Fibroblast of upper back skin (primary cell): Measurements from ENCODE around the gene RPGR.

Source experiments
- DNase-seq: peaks from one replicate; pipeline ENCODE4 v3.0.0-alpha.2; 2013

RPGR gene

GRCh38 chrX:38326086-38326485, 1.2 kb downstream of the RPGR start:
- no peak for DNase-seq

GRCh38 chrX:38320819-38321218, 6.5 kb downstream of the RPGR start:
- DNase-seq = no peak

- no peak for DNase-seq
These were observed 8.7 kb downstream of the RPGR start for GRCh38 chrX:38318606-38319005.

GRCh38 chrX:38318196-38318595, 9.1 kb downstream of the RPGR start:
- no peak for DNase-seq

- no peak for DNase-seq
These were observed 12.1 kb downstream of the RPGR start for GRCh38 chrX:38315186-38315585.

- DNase-seq = no peak
These were observed 14.1 kb downstream of the RPGR start for GRCh38 chrX:38313190-38313589.

GRCh38 chrX:38312436-38312835, 14.9 kb downstream of the RPGR start:
- peak; percentile 81 for DNase-seq

- no peak for DNase-seq
These were observed 15.6 kb downstream of the RPGR start for GRCh38 chrX:38311743-38312142.

- no peak for DNase-seq
These were observed 21.3 kb downstream of the RPGR start for GRCh38 chrX:38305971-38306370.

- no peak for DNase-seq
These were observed 23.3 kb downstream of the RPGR start for GRCh38 chrX:38304010-38304409.

- DNase-seq = peak; percentile 6
These were observed 33.6 kb downstream of the RPGR start for GRCh38 chrX:38293741-38294140.

- DNase-seq = no peak
These were observed 39.6 kb downstream of the RPGR start for GRCh38 chrX:38287674-38288073.

- DNase-seq = no peak
These were observed 41.7 kb downstream of the RPGR start for GRCh38 chrX:38285649-38286048.

GRCh38 chrX:38282049-38282448, 45.3 kb downstream of the RPGR start:
- no peak for DNase-seq

- DNase-seq = no peak
These were observed 48.1 kb downstream of the RPGR start for GRCh38 chrX:38279188-38279587.

- peak; percentile 43 for DNase-seq
These were observed 48.6 kb downstream of the RPGR start for GRCh38 chrX:38278682-38279081.

GRCh38 chrX:38277802-38278201, 49.5 kb downstream of the RPGR start:
- no peak for DNase-seq

GRCh38 chrX:38277136-38277535, 50.2 kb downstream of the RPGR start:
- DNase-seq = no peak

- DNase-seq = no peak
These were observed 51.2 kb downstream of the RPGR start for GRCh38 chrX:38276089-38276488.

- peak; percentile 88 for DNase-seq
These were observed 51.7 kb downstream of the RPGR start for GRCh38 chrX:38275615-38276014.

- DNase-seq = no peak
These were observed 53.9 kb downstream of the RPGR start for GRCh38 chrX:38273453-38273852.

- no peak for DNase-seq
These were observed 56.1 kb downstream of the RPGR start for GRCh38 chrX:38271154-38271716.

GRCh38 chrX:38268011-38268410, 59.3 kb downstream of the RPGR start:
- no peak for DNase-seq

GRCh38 chrX:38262715-38263620, 64.3 kb downstream of the RPGR start:
- peak; percentile 44 for DNase-seq

- DNase-seq = no peak
These were observed 67.1 kb downstream of the RPGR start for GRCh38 chrX:38260231-38260630.
